A549 (cell line): ENCODE results near the gene HLA-DPA1.

Experiments
- CHD2 ChIP-seq: fragments of 150-350 bp; IDR thresholded peaks from 2 replicates; pipeline ENCODE4 v1.6.1; 2014; ENCODE audit warnings: low read length; ENCODE audit not compliant: partially characterized antibody
- CTCF ChIP-seq: fragments of >200 bp; sonication (Bioruptor Twin); formaldehyde crosslinking; IDR thresholded peaks from 3 replicates; pipeline ENCODE4 v1.5.1; 2016
- EP300 ChIP-seq, 2 experiments: fragments of >200 bp; sonication (Bioruptor Twin); formaldehyde crosslinking; IDR thresholded peaks; 2 replicates in 1 of 2; 3 replicates in 1 of 2; pipeline ENCODE4 v1.6.1; 2016 to 2017
- GATA3 ChIP-seq: IDR thresholded peaks from 2 replicates; pipeline ENCODE4 v1.6.1; 2012; ENCODE audit warnings: borderline replicate concordance
- MYC ChIP-seq: IDR thresholded peaks from 2 replicates; pipeline ENCODE4 v1.6.1; 2012; ENCODE audit warnings: mild to moderate bottlenecking, inconsistent platforms, low read length, improper control_type of control experiment, borderline replicate concordance
- POLR2A ChIP-seq: IDR thresholded peaks from 2 replicates; pipeline ENCODE4 v1.6.1; 2012; ENCODE audit warnings: mild to moderate bottlenecking, low read length
- RAD21 ChIP-seq, 2 experiments: fragments of >200 bp in 1 of 2; sonication (Bioruptor Twin) in 1 of 2; formaldehyde crosslinking in 1 of 2; IDR thresholded peaks in 1 of 2; conservative IDR thresholded peaks in 1 of 2; 2 replicates in 1 of 2; 3 replicates in 1 of 2; pipeline ENCODE4 v1.6.1; 2012 to 2018; ENCODE audit warnings: inconsistent platforms in 1 of 2
- RCOR1 ChIP-seq: fragments of 150-350 bp; IDR thresholded peaks from 2 replicates; pipeline ENCODE4 v1.6.1; 2014; ENCODE audit warnings: antibody characterized with exemption, low read length, low read depth
- ZSCAN20 ChIP-seq: fragments of 250-450 bp; sonication (Bioruptor Pico); IDR thresholded peaks from 2 replicates; pipeline ENCODE4 v1.8.0; 2022; ENCODE audit warnings: mild to moderate bottlenecking, moderate library complexity

DNA sequence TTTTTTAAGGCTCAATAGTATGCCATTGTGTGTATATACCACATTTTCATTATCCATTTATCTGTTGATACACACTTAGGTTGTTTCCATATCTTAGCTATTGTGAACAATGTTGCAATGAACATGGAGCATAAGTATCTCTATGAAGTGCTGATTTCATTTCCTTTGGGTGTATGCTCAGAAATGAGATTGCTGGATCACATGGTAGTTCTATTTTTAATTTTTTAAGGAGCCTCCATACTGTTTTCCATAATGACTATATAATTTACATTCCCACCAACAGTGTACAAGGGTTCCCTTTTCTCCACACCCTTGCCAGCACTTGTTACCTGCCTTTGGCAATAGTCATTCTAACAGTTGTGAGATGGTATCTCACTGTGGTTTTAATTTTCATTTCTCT, 48.9 kb downstream of the HLA-DPA1 start:
- no peak for TF ChIP-seq CTCF
- no peak for TF ChIP-seq EP300 (IDR thresholded peaks at IDR 0.05)
- no peak for TF ChIP-seq RCOR1
- no peak for TF ChIP-seq GATA3
- TF ChIP-seq MYC: no peak
- no peak for TF ChIP-seq POLR2A
- no peak for TF ChIP-seq CHD2
- no peak for TF ChIP-seq RAD21 (conservative IDR thresholded peaks at IDR 0.05 in 1 of 2, IDR thresholded peaks at IDR 0.05 in 1 of 2)
- TF ChIP-seq ZSCAN20 (CRISPR knock-in tag): no peak
